ENCODE data around the gene ANKH. TPM values are rescaled to one million over a fixed set of nuclear protein-coding genes. Genes with fewer than 3 reads are reported as not detected.

The ANKH gene
- polyA plus RNA-seq, 1 experiment = 14.2 TPM

- Histone ChIP-seq H3K4me3 (ENCODE audit: low read depth, low read length) (no peak overlapping the region), H3K27me3 (ENCODE audit: control insufficient read depth, insufficient read depth, low read length) (peaks cover 4% of the 10 kb centered on the region), H3K9me3 (ENCODE audit: control insufficient read depth, insufficient read depth, low read length) (no peaks in the 10 kb centered on the region), H3K27ac (ENCODE audit: low read depth, low read length) (no peak overlapping the region)
- ChIA-PET POLR2A (no interaction called here), CTCF (no interaction called here)
- no peak for TF ChIP-seq CTCF (IDR thresholded peaks at IDR 0.05; ENCODE audit: low read depth, low read length)
- DNase-seq (ENCODE audit: low read depth, low spot score) = no peak
Measured at GRCh38 chr5:14890846-14891245, 19.3 kb upstream of the ANKH start.

- Histone ChIP-seq H3K4me3 (ENCODE audit: low read depth, low read length) (no peak overlapping the region), H3K27ac (ENCODE audit: low read depth, low read length) (no peak overlapping the region), H3K27me3 (ENCODE audit: control insufficient read depth, insufficient read depth, low read length) (peaks cover 2% of the 10 kb centered on the region), H3K9me3 (ENCODE audit: control insufficient read depth, insufficient read depth, low read length) (no peaks in the 10 kb centered on the region)
- POLR2A ChIA-PET = no interaction called here
- no peak for DNase-seq (ENCODE audit: low read depth, low spot score)
- no peak for TF ChIP-seq CTCF (IDR thresholded peaks at IDR 0.05; ENCODE audit: low read depth, low read length)
- CTCF ChIA-PET = no interaction called here
Measured at GRCh38 chr5:14884062-14884612, 12.6 kb upstream of the ANKH start.

- no peak overlapping the region for H3K27ac ChIP-seq (ENCODE audit: low read depth, low read length)
- ChIA-PET CTCF (no interaction called here), POLR2A (no interaction called here)
- no peaks in the 10 kb centered on the region for H3K27me3 ChIP-seq (ENCODE audit: control insufficient read depth, insufficient read depth, low read length)
- no peak for TF ChIP-seq CTCF (IDR thresholded peaks at IDR 0.05; ENCODE audit: low read depth, low read length)
- H3K9me3 ChIP-seq (ENCODE audit: control insufficient read depth, insufficient read depth, low read length) = no peaks in the 10 kb centered on the region
- no peak overlapping the region for H3K4me3 ChIP-seq (ENCODE audit: low read depth, low read length)
- no peak for DNase-seq (ENCODE audit: low read depth, low spot score)
Measured at GRCh38 chr5:14882658-14883580, 11.3 kb upstream of the ANKH start.

GRCh38 chr5:14881826-14882225 is 10.2 kb upstream of the ANKH start:
- H3K4me3 ChIP-seq (ENCODE audit: low read depth, low read length) = no peak overlapping the region
- no peak overlapping the region for H3K27ac ChIP-seq (ENCODE audit: low read depth, low read length)
- CTCF ChIA-PET = interaction anchor here (1.6 kb wide), 1 partner anchor 122 kb away, joined by 3 read pairs; no protein-coding TSS in a partner anchor
- POLR2A ChIA-PET = no interaction called here
- H3K9me3 ChIP-seq (ENCODE audit: control insufficient read depth, insufficient read depth, low read length) = no peaks in the 10 kb centered on the region
- no peak for DNase-seq (ENCODE audit: low read depth, low spot score)
- H3K27me3 ChIP-seq (ENCODE audit: control insufficient read depth, insufficient read depth, low read length) = no peaks in the 10 kb centered on the region
- no peak for TF ChIP-seq CTCF (IDR thresholded peaks at IDR 0.05; ENCODE audit: low read depth, low read length)

GRCh38 chr5:14880688-14881087 is 9.1 kb upstream of the ANKH start:
- H3K4me3 ChIP-seq (ENCODE audit: low read depth, low read length) = no peak overlapping the region

More at GRCh38 chr5:14880688-14881087, 9.1 kb upstream of the ANKH start:
- Histone ChIP-seq H3K27ac (ENCODE audit: low read depth, low read length) (no peak overlapping the region), H3K9me3 (ENCODE audit: control insufficient read depth, insufficient read depth, low read length) (no peaks in the 10 kb centered on the region), H3K27me3 (ENCODE audit: control insufficient read depth, insufficient read depth, low read length) (no peaks in the 10 kb centered on the region)
- POLR2A ChIA-PET = interaction anchor here (1.1 to 1.8 kb wide), 2 partner anchors 10 to 20 kb away, joined by 9 to 10 read pairs; no protein-coding TSS in a partner anchor
- CTCF ChIA-PET = interaction anchor here (0.6 to 1.9 kb wide), 6 partner anchors 10 to 153 kb away, joined by 3 to 12 read pairs (median 6); partner anchors contain the start of gene ANKH
- TF ChIP-seq CTCF (IDR thresholded peaks at IDR 0.05; ENCODE audit: low read depth, low read length) = no peak
- no peak for DNase-seq (ENCODE audit: low read depth, low spot score)
